Adipocyte (in vitro differentiated cells): ENCODE data around the gene CDH12.

ENCODE experiments used
- DNase-seq: peaks from one replicate; pipeline ENCODE4 v3.0.0-alpha.2; 2015; ENCODE audit warnings: low read depth
- H3K27me3 ChIP-seq: replicated peaks from 2 replicates; pipeline ENCODE4 v1.7.0; 2013; ENCODE audit warnings: mild to moderate bottlenecking, low read length, moderate library complexity; ENCODE audit not compliant: control insufficient read depth, insufficient read depth
- H3K36me3 ChIP-seq: 2 replicates; pipeline ENCODE4 v1.7.0; 2013; ENCODE audit warnings: low read length, mild to moderate bottlenecking, moderate library complexity; ENCODE audit not compliant: control insufficient read depth, insufficient read depth, severe bottlenecking
- H3K4me1 ChIP-seq: 2 replicates; pipeline ENCODE4 v1.7.0; 2013; ENCODE audit warnings: mild to moderate bottlenecking, low read length, moderate library complexity; ENCODE audit not compliant: control insufficient read depth, insufficient read depth
- H3K4me3 ChIP-seq: 2 replicates; pipeline ENCODE4 v1.7.0; 2013; ENCODE audit warnings: mild to moderate bottlenecking, low read length, moderate library complexity
- H3K9ac ChIP-seq: 2 replicates; pipeline ENCODE4 v1.7.0; 2013; ENCODE audit warnings: mild to moderate bottlenecking, low read length, moderate library complexity
- H3K9me3 ChIP-seq: 2 replicates; pipeline ENCODE4 v1.7.0; 2013; ENCODE audit warnings: mild to moderate bottlenecking, low read length, moderate library complexity; ENCODE audit not compliant: control insufficient read depth

CDH12 gene

GRCh38 chr5:22846693-22847092 is 6.5 kb downstream of the CDH12 start:
- H3K36me3 ChIP-seq = no peaks in the 10 kb centered on the region
- DNase-seq = no peak
- H3K4me3 ChIP-seq = no peak overlapping the region
- H3K27me3 ChIP-seq = no peaks in the 10 kb centered on the region
- peaks cover 6% of the 10 kb centered on the region for H3K4me1 ChIP-seq
- H3K9me3 ChIP-seq = no peaks in the 10 kb centered on the region
- H3K9ac ChIP-seq = no peak overlapping the region

- H3K4me1 ChIP-seq = peaks cover 6% of the 10 kb centered on the region
- no peaks in the 10 kb centered on the region for H3K27me3 ChIP-seq
- H3K9me3 ChIP-seq = no peaks in the 10 kb centered on the region
- H3K36me3 ChIP-seq = no peaks in the 10 kb centered on the region
- H3K4me3 ChIP-seq = no peak overlapping the region
- no peak for DNase-seq
- no peak overlapping the region for H3K9ac ChIP-seq
Observed at GRCh38 chr5:22844636-22845035, 8.5 kb downstream of the CDH12 start.

- no peak overlapping the region for H3K4me3 ChIP-seq
- no peak for DNase-seq
- H3K4me1 ChIP-seq = peaks cover 6% of the 10 kb centered on the region
- H3K27me3 ChIP-seq = no peaks in the 10 kb centered on the region
- no peak overlapping the region for H3K9ac ChIP-seq
- H3K36me3 ChIP-seq = no peaks in the 10 kb centered on the region
- H3K9me3 ChIP-seq = no peaks in the 10 kb centered on the region
Observed at GRCh38 chr5:22844155-22844554, 9.0 kb downstream of the CDH12 start.

- Histone ChIP-seq H3K36me3 (no peaks in the 10 kb centered on the region), H3K4me1 (peaks cover 6% of the 10 kb centered on the region)
Observed at GRCh38 chr5:22842574-22842973, 10.6 kb downstream of the CDH12 start.

GRCh38 chr5:22837803-22838202 is 15.3 kb downstream of the CDH12 start:
- no peak for DNase-seq
- H3K4me3 ChIP-seq = no peak overlapping the region
- no peak overlapping the region for H3K9ac ChIP-seq
- H3K36me3 ChIP-seq = no peaks in the 10 kb centered on the region
- H3K9me3 ChIP-seq = no peaks in the 10 kb centered on the region
- H3K27me3 ChIP-seq = no peaks in the 10 kb centered on the region
- peaks cover 6% of the 10 kb centered on the region for H3K4me1 ChIP-seq

More at GRCh38 chr5:22842574-22842973, 10.6 kb downstream of the CDH12 start:
- H3K4me3 ChIP-seq = peak overlapping the region; percentile 22
- H3K9me3 ChIP-seq = no peaks in the 10 kb centered on the region
- no peak overlapping the region for H3K9ac ChIP-seq
- DNase-seq = no peak
- no peaks in the 10 kb centered on the region for H3K27me3 ChIP-seq

- H3K27me3 ChIP-seq = no peaks in the 10 kb centered on the region
- H3K9ac ChIP-seq = no peak overlapping the region
- no peak for DNase-seq
- H3K9me3 ChIP-seq = no peaks in the 10 kb centered on the region
- no peak overlapping the region for H3K4me3 ChIP-seq
- H3K36me3 ChIP-seq = no peaks in the 10 kb centered on the region
- no peaks in the 10 kb centered on the region for H3K4me1 ChIP-seq
Observed at GRCh38 chr5:22835686-22836085, 17.5 kb downstream of the CDH12 start.

GRCh38 chr5:22793463-22793862 is 59.7 kb downstream of the CDH12 start:
- no peak for DNase-seq
- Histone ChIP-seq H3K4me1 (no peaks in the 10 kb centered on the region), H3K9me3 (no peaks in the 10 kb centered on the region), H3K4me3 (no peak overlapping the region), H3K36me3 (no peaks in the 10 kb centered on the region), H3K9ac (no peak overlapping the region), H3K27me3 (no peaks in the 10 kb centered on the region)

- DNase-seq = no peak
Observed at GRCh38 chr5:22787807-22788206, 65.3 kb downstream of the CDH12 start.

GRCh38 chr5:22787398-22787797 is 65.7 kb downstream of the CDH12 start:
- H3K9ac ChIP-seq = no peak overlapping the region
- H3K4me1 ChIP-seq = no peaks in the 10 kb centered on the region
- H3K36me3 ChIP-seq = no peaks in the 10 kb centered on the region
- no peak for DNase-seq
- H3K27me3 ChIP-seq = no peaks in the 10 kb centered on the region
- H3K9me3 ChIP-seq = no peaks in the 10 kb centered on the region
- no peak overlapping the region for H3K4me3 ChIP-seq

More at GRCh38 chr5:22787807-22788206, 65.3 kb downstream of the CDH12 start:
- H3K9me3 ChIP-seq = no peaks in the 10 kb centered on the region
- H3K4me3 ChIP-seq = no peak overlapping the region
- no peaks in the 10 kb centered on the region for H3K27me3 ChIP-seq
- no peaks in the 10 kb centered on the region for H3K4me1 ChIP-seq
- H3K36me3 ChIP-seq = no peaks in the 10 kb centered on the region
- no peak overlapping the region for H3K9ac ChIP-seq

- H3K4me3 ChIP-seq = no peak overlapping the region
- H3K9me3 ChIP-seq = no peaks in the 10 kb centered on the region
- H3K4me1 ChIP-seq = no peaks in the 10 kb centered on the region
- H3K36me3 ChIP-seq = no peaks in the 10 kb centered on the region
- DNase-seq = no peak
- H3K27me3 ChIP-seq = no peaks in the 10 kb centered on the region
- no peak overlapping the region for H3K9ac ChIP-seq
Observed at GRCh38 chr5:22780756-22781155, 72.4 kb downstream of the CDH12 start.

- DNase-seq = no peak
- Histone ChIP-seq H3K4me1 (no peaks in the 10 kb centered on the region), H3K4me3 (no peak overlapping the region), H3K9ac (no peak overlapping the region), H3K36me3 (no peaks in the 10 kb centered on the region), H3K27me3 (no peaks in the 10 kb centered on the region), H3K9me3 (no peaks in the 10 kb centered on the region)
Observed at GRCh38 chr5:22779499-22779898, 73.6 kb downstream of the CDH12 start.

GRCh38 chr5:22776285-22776684 is 76.9 kb downstream of the CDH12 start:
- H3K36me3 ChIP-seq = no peaks in the 10 kb centered on the region
- no peak for DNase-seq
- no peaks in the 10 kb centered on the region for H3K4me1 ChIP-seq
- H3K9me3 ChIP-seq = no peaks in the 10 kb centered on the region
- no peak overlapping the region for H3K9ac ChIP-seq
- no peaks in the 10 kb centered on the region for H3K27me3 ChIP-seq
- H3K4me3 ChIP-seq = no peak overlapping the region
